ENCODE measurements around the gene RALGPS1.

GRCh38 chr9:127133739-127134167 lies 219.2 kb downstream of the RALGPS1 start:
- TF ChIP-seq, protein P1, sequence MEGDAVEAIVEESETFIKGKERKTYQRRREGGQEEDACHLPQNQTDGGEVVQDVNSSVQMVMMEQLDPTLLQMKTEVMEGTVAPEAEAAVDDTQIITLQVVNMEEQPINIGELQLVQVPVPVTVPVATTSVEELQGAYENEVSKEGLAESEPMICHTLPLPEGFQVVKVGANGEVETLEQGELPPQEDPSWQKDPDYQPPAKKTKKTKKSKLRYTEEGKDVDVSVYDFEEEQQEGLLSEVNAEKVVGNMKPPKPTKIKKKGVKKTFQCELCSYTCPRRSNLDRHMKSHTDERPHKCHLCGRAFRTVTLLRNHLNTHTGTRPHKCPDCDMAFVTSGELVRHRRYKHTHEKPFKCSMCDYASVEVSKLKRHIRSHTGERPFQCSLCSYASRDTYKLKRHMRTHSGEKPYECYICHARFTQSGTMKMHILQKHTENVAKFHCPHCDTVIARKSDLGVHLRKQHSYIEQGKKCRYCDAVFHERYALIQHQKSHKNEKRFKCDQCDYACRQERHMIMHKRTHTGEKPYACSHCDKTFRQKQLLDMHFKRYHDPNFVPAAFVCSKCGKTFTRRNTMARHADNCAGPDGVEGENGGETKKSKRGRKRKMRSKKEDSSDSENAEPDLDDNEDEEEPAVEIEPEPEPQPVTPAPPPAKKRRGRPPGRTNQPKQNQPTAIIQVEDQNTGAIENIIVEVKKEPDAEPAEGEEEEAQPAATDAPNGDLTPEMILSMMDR (IDR thresholded peaks at IDR 0.05; ENCODE audit: low read depth, low read length, poor library complexity, severe bottlenecking): no peak
- no peak for TF ChIP-seq EZH2phosphoT487 (IDR thresholded peaks at IDR 0.05; ENCODE audit: borderline replicate concordance, low read length)

Data from DOHH2 (cell line).